ENCODE results near the gene FBLIM1. TPM values are rescaled to one million over a fixed set of nuclear protein-coding genes. Genes with fewer than 3 reads are reported as not detected.

The FBLIM1 gene
- polyA plus RNA-seq, 1 experiment: 122 TPM

GRCh38 chr1:15727021-15727420, 31.6 kb upstream of the FBLIM1 start:
- Histone ChIP-seq H3K27ac (ENCODE audit: low read depth, low read length) (no peak overlapping the region), H3K9me3 (ENCODE audit: control insufficient read depth, insufficient read depth, low read length) (no peaks in the 10 kb centered on the region; the same call in 1 of the 2 replicates), H3K4me3 (ENCODE audit: low read depth, low read length) (no peak overlapping the region), H3K27me3 (ENCODE audit: control insufficient read depth, insufficient read depth, low read length) (no peaks in the 10 kb centered on the region)
- ChIA-PET CTCF (no interaction called here), POLR2A (no interaction called here)
- no peak for TF ChIP-seq CTCF (IDR thresholded peaks at IDR 0.05; ENCODE audit: low read depth, low read length)
- no peak for DNase-seq (ENCODE audit: low read depth, low spot score)

DNA sequence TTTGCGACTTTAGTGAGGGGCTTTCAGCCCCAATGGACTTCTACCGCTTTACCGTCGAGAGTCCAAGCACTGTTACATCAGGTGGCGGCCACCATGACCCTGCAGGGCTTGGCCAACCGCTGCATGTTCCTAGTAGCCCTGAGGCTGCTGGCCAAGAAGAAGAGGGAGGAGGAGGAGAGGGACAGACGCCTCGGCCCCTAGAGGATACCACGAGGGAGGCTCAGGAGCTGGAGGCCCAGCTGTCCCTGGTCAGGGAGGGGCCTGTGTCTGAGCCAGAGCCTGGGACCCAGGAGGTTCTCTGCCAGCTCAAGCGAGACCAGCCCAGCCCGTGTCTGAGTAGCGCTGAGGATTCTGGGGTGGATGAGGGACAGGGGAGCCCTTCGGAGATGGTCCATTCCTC, 31.2 kb upstream of the FBLIM1 start:
- H3K27me3 ChIP-seq (ENCODE audit: control insufficient read depth, insufficient read depth, low read length): no peaks in the 10 kb centered on the region
- DNase-seq (ENCODE audit: low read depth, low spot score): no peak
- ChIA-PET CTCF (no interaction called here), POLR2A (no interaction called here)
- TF ChIP-seq CTCF (IDR thresholded peaks at IDR 0.05; ENCODE audit: low read depth, low read length): no peak
- H3K27ac ChIP-seq (ENCODE audit: low read depth, low read length): no peak overlapping the region
- no peaks in the 10 kb centered on the region; the same call in 1 of the 2 replicates for H3K9me3 ChIP-seq (ENCODE audit: control insufficient read depth, insufficient read depth, low read length)
- H3K4me3 ChIP-seq (ENCODE audit: low read depth, low read length): no peak overlapping the region

- ChIA-PET POLR2A (no interaction called here), CTCF (no interaction called here)
- no peak for DNase-seq (ENCODE audit: low read depth, low spot score)
- Histone ChIP-seq H3K9me3 (ENCODE audit: control insufficient read depth, insufficient read depth, low read length) (no peaks in the 10 kb centered on the region; the same call in 1 of the 2 replicates), H3K4me3 (ENCODE audit: low read depth, low read length) (no peak overlapping the region), H3K27me3 (ENCODE audit: control insufficient read depth, insufficient read depth, low read length) (no peaks in the 10 kb centered on the region), H3K27ac (ENCODE audit: low read depth, low read length) (no peak overlapping the region)
- TF ChIP-seq CTCF (IDR thresholded peaks at IDR 0.05; ENCODE audit: low read depth, low read length): no peak
These were observed 30.6 kb upstream of the FBLIM1 start for GRCh38 chr1:15727866-15728534.

GRCh38 chr1:15728937-15729657, 29.5 kb upstream of the FBLIM1 start:
- ChIA-PET POLR2A (no interaction called here), CTCF (no interaction called here)
- Histone ChIP-seq H3K9me3 (ENCODE audit: control insufficient read depth, insufficient read depth, low read length) (no peaks in the 10 kb centered on the region; the same call in 1 of the 2 replicates), H3K4me3 (ENCODE audit: low read depth, low read length) (no peak overlapping the region), H3K27me3 (ENCODE audit: control insufficient read depth, insufficient read depth, low read length) (no peaks in the 10 kb centered on the region), H3K27ac (ENCODE audit: low read depth, low read length) (no peak overlapping the region)
- TF ChIP-seq CTCF (IDR thresholded peaks at IDR 0.05; ENCODE audit: low read depth, low read length): no peak
- DNase-seq (ENCODE audit: low read depth, low spot score): no peak

DNA sequence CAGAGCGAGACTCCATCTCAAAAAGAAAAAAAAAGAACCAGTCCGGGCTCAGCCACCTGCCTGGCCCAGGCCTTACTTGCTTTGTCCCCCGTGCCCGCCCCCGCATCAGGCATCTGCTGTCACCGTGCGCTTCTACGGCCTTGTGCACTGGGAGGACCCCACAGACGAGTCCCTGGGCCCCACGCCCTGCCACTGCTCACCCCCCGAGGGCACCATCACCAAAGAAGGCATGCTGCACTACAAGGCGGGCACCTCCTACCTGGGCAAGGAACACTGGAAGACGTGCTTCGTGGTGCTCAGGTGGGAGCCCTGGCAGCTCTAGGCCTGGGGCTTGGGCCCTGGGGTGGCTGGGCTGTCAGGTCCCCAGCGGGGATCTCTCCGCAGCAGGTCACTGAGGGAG, 28.2 kb upstream of the FBLIM1 start:
- ChIA-PET POLR2A (no interaction called here), CTCF (no interaction called here)
- H3K27ac ChIP-seq (ENCODE audit: low read depth, low read length): no peak overlapping the region
- no peaks in the 10 kb centered on the region for H3K27me3 ChIP-seq (ENCODE audit: control insufficient read depth, insufficient read depth, low read length)
- no peaks in the 10 kb centered on the region; the same call in 1 of the 2 replicates for H3K9me3 ChIP-seq (ENCODE audit: control insufficient read depth, insufficient read depth, low read length)
- DNase-seq (ENCODE audit: low read depth, low spot score): no peak
- no peak for TF ChIP-seq CTCF (IDR thresholded peaks at IDR 0.05; ENCODE audit: low read depth, low read length)
- no peak overlapping the region for H3K4me3 ChIP-seq (ENCODE audit: low read depth, low read length)
